ENCODE data around the gene PAK5.
A peak's percentile ranks its signal among the peaks of the same experiment; 100 is the strongest.

The PAK5 gene

GRCh38 chr20:9755301-9755700, 83.6 kb downstream of the PAK5 start:
- H3K4me2 ChIP-seq = no peak overlapping the region
- H3K4me3 ChIP-seq = no peak overlapping the region
- H3K27me3 ChIP-seq = no peaks in the 10 kb centered on the region
- H3K9me3 ChIP-seq (replicated peaks in 1 of 11) = no peaks in the 10 kb centered on the region
- no peaks in the 10 kb centered on the region for H3K4me1 ChIP-seq
- H3K36me3 ChIP-seq = no peaks in the 10 kb centered on the region
- no peaks in the 10 kb centered on the region for H4K20me1 ChIP-seq
- no peak overlapping the region for H3K9ac ChIP-seq
- TF ChIP-seq Cebpa-rat (IDR thresholded peaks at IDR 0.05) = no peak
- no peak overlapping the region for H3K27ac ChIP-seq

GRCh38 chr20:9744551-9744950, 94.3 kb downstream of the PAK5 start:
- H3K4me3 ChIP-seq = no peak overlapping the region
- H3K9me3 ChIP-seq (replicated peaks in 1 of 11) = peaks cover 0 to 7% (median 0%) of the 10 kb centered on the region in 11 experiments; a peak in 1 of 22 replicates
- no peaks in the 10 kb centered on the region for H3K36me3 ChIP-seq
- no peaks in the 10 kb centered on the region for H3K27me3 ChIP-seq
- H4K20me1 ChIP-seq = no peaks in the 10 kb centered on the region
- peak overlapping the region in 7 of 11 experiments; percentile 7 to 31 (median 20); a peak in 8 of 22 replicates for H3K4me2 ChIP-seq
- H3K27ac ChIP-seq = no peak overlapping the region
- no peak overlapping the region for H3K9ac ChIP-seq
- TF ChIP-seq Cebpa-rat (IDR thresholded peaks at IDR 0.05) = no peak
- H3K4me1 ChIP-seq = peaks cover 0 to 12% (median 6%) of the 10 kb centered on the region in 10 experiments; a peak in 9 of 20 replicates

GRCh38 chr20:9743871-9744270, 95.0 kb downstream of the PAK5 start:
- peaks cover 0 to 12% (median 6%) of the 10 kb centered on the region in 10 experiments; a peak in 9 of 20 replicates for H3K4me1 ChIP-seq
- H3K9me3 ChIP-seq (replicated peaks in 1 of 11) = peaks cover 0 to 7% (median 0%) of the 10 kb centered on the region in 11 experiments; a peak in 1 of 22 replicates
- no peaks in the 10 kb centered on the region for H3K27me3 ChIP-seq
- no peak overlapping the region for H3K9ac ChIP-seq
- H3K27ac ChIP-seq = no peak overlapping the region
- no peak overlapping the region for H3K4me3 ChIP-seq
- no peaks in the 10 kb centered on the region for H3K36me3 ChIP-seq
- H3K4me2 ChIP-seq = peak overlapping the region in 3 of 11 experiments; percentile 7 to 23 (median 20); a peak in 2 of 22 replicates
- no peaks in the 10 kb centered on the region for H4K20me1 ChIP-seq
- TF ChIP-seq Cebpa-rat (IDR thresholded peaks at IDR 0.05) = no peak

- no peak for TF ChIP-seq Cebpa-rat (IDR thresholded peaks at IDR 0.05)
- Histone ChIP-seq H3K9ac (no peak overlapping the region), H3K4me1 (peaks cover 0 to 12% (median 6%) of the 10 kb centered on the region in 10 experiments; a peak in 9 of 20 replicates), H3K9me3 (replicated peaks in 1 of 11) (peaks cover 0 to 7% (median 0%) of the 10 kb centered on the region in 11 experiments; a peak in 1 of 22 replicates), H3K4me2 (no peak overlapping the region), H3K36me3 (no peaks in the 10 kb centered on the region), H4K20me1 (no peaks in the 10 kb centered on the region), H3K27me3 (no peaks in the 10 kb centered on the region), H3K27ac (no peak overlapping the region), H3K4me3 (no peak overlapping the region)
Observed at GRCh38 chr20:9742821-9743220, 96.1 kb downstream of the PAK5 start.

- Histone ChIP-seq H3K9me3 (replicated peaks in 1 of 11) (peaks cover 0 to 10% (median 3%) of the 10 kb centered on the region in 11 experiments; a peak in 6 of 22 replicates), H4K20me1 (no peaks in the 10 kb centered on the region), H3K9ac (no peak overlapping the region), H3K27me3 (no peaks in the 10 kb centered on the region), H3K4me3 (no peak overlapping the region), H3K4me1 (peaks cover 0 to 12% (median 6%) of the 10 kb centered on the region in 10 experiments; a peak in 9 of 20 replicates), H3K36me3 (no peaks in the 10 kb centered on the region), H3K27ac (no peak overlapping the region), H3K4me2 (no peak overlapping the region)
- no peak for TF ChIP-seq Cebpa-rat (IDR thresholded peaks at IDR 0.05)
Observed at GRCh38 chr20:9741996-9742395, 96.9 kb downstream of the PAK5 start.

- no peak overlapping the region for H3K4me3 ChIP-seq
- H3K27ac ChIP-seq = no peak overlapping the region
- no peaks in the 10 kb centered on the region for H4K20me1 ChIP-seq
- H3K4me2 ChIP-seq = no peak overlapping the region
- peaks cover 0 to 12% (median 6%) of the 10 kb centered on the region in 10 experiments; a peak in 9 of 20 replicates for H3K4me1 ChIP-seq
- no peaks in the 10 kb centered on the region for H3K36me3 ChIP-seq
- H3K27me3 ChIP-seq = no peaks in the 10 kb centered on the region
- no peak for TF ChIP-seq Cebpa-rat (IDR thresholded peaks at IDR 0.05)
- H3K9ac ChIP-seq = no peak overlapping the region
- peaks cover 0 to 15% (median 4%) of the 10 kb centered on the region in 11 experiments; a peak in 6 of 22 replicates for H3K9me3 ChIP-seq (replicated peaks in 1 of 11)
Observed at GRCh38 chr20:9740486-9740885, 98.4 kb downstream of the PAK5 start.

- Histone ChIP-seq H3K9me3 (replicated peaks in 1 of 11) (peaks cover 0 to 15% (median 4%) of the 10 kb centered on the region in 11 experiments; a peak in 6 of 22 replicates), H3K4me1 (peaks cover 0 to 12% (median 6%) of the 10 kb centered on the region in 10 experiments; a peak in 9 of 20 replicates), H3K36me3 (no peaks in the 10 kb centered on the region), H3K27ac (no peak overlapping the region), H4K20me1 (no peaks in the 10 kb centered on the region), H3K4me2 (no peak overlapping the region), H3K27me3 (no peaks in the 10 kb centered on the region), H3K9ac (no peak overlapping the region), H3K4me3 (no peak overlapping the region)
- TF ChIP-seq Cebpa-rat (IDR thresholded peaks at IDR 0.05) = no peak
Observed at GRCh38 chr20:9739991-9740390, 98.9 kb downstream of the PAK5 start.

- Histone ChIP-seq H4K20me1 (no peaks in the 10 kb centered on the region), H3K27ac (no peak overlapping the region), H3K4me1 (no peaks in the 10 kb centered on the region), H3K9me3 (replicated peaks in 1 of 11) (peaks cover 0 to 10% (median 0%) of the 10 kb centered on the region in 11 experiments; a peak in 5 of 22 replicates), H3K27me3 (no peaks in the 10 kb centered on the region), H3K4me2 (no peak overlapping the region), H3K9ac (no peak overlapping the region), H3K4me3 (no peak overlapping the region), H3K36me3 (no peaks in the 10 kb centered on the region)
- no peak for TF ChIP-seq Cebpa-rat (IDR thresholded peaks at IDR 0.05)
Observed at GRCh38 chr20:9736373-9736772, 102.5 kb downstream of the PAK5 start.

GRCh38 chr20:9723501-9724202, 115.2 kb downstream of the PAK5 start:
- Histone ChIP-seq H3K4me2 (no peak overlapping the region), H4K20me1 (no peaks in the 10 kb centered on the region), H3K4me1 (no peaks in the 10 kb centered on the region), H3K27ac (no peak overlapping the region), H3K9ac (no peak overlapping the region), H3K9me3 (replicated peaks in 1 of 11) (no peaks in the 10 kb centered on the region), H3K4me3 (no peak overlapping the region), H3K36me3 (no peaks in the 10 kb centered on the region), H3K27me3 (no peaks in the 10 kb centered on the region)
- no peak for TF ChIP-seq Cebpa-rat (IDR thresholded peaks at IDR 0.05)

GRCh38 chr20:9711872-9712271, 127.0 kb downstream of the PAK5 start:
- no peaks in the 10 kb centered on the region for H3K27me3 ChIP-seq
- H3K9me3 ChIP-seq (replicated peaks in 1 of 11) = no peaks in the 10 kb centered on the region
- H3K9ac ChIP-seq = no peak overlapping the region
- TF ChIP-seq Cebpa-rat (IDR thresholded peaks at IDR 0.05) = no peak
- no peak overlapping the region for H3K4me2 ChIP-seq
- no peak overlapping the region for H3K4me3 ChIP-seq
- no peaks in the 10 kb centered on the region for H3K4me1 ChIP-seq
- no peaks in the 10 kb centered on the region for H4K20me1 ChIP-seq
- H3K27ac ChIP-seq = no peak overlapping the region
- no peaks in the 10 kb centered on the region for H3K36me3 ChIP-seq
